Head of caudate nucleus (tissue), 42 donors: ENCODE results near the gene SEC24D.
"Not testable (repeated sequence)": the region's sequence is repeated elsewhere in the genome, so short reads cannot be mapped to it uniquely, and the experiment has no call there.

Experiments used
- DNase-seq, 42 donors: peaks; one replicate each; pipeline versions ENCODE4 v3.0.0 to v3.0.0-alpha.2; 2020 to 2021; ENCODE audit warnings: mixed read lengths in 7 of 42
- intact Hi-C: fragments of 100-400 bp; cut with DNase I; formaldehyde crosslinking; loops from one replicate; pipeline ENCODE4 v1.15.0; 2022

The SEC24D gene

GRCh38 chr4:118835571-118836300 lies at the start of gene SEC24D:
Gene SEC24D (minus strand): TSS chr4:118836126. CDS start chr4:118833696, 2,430 bp downstream.
- DNase-seq = peak; percentile 47 to 93 (median 86)
- intact Hi-C loops = no loop called here

- intact Hi-C loops = loop anchor here (10.0 kb wide), 1 partner anchor 110 kb away; no protein-coding TSS in a partner anchor
- DNase-seq = no peak
Measured at GRCh38 chr4:118884716-118885115, 48.8 kb upstream of the SEC24D start.

- no peak for DNase-seq
- intact Hi-C loops = loop anchor here (10.0 kb wide), 1 partner anchor 109 kb away; no protein-coding TSS in a partner anchor
Measured at GRCh38 chr4:118883861-118884260, 47.9 kb upstream of the SEC24D start.

GRCh38 chr4:118881512-118882146 lies 45.7 kb upstream of the SEC24D start:
- no peak for DNase-seq
- intact Hi-C loops = loop anchor here (10.0 kb wide), 1 partner anchor 107 kb away; no protein-coding TSS in a partner anchor

GRCh38 chr4:118879409-118879808 lies 43.5 kb upstream of the SEC24D start:
- no peak for DNase-seq
- intact Hi-C loops = no loop called here

- intact Hi-C loops, DNase-seq: not testable (repeated sequence)
Measured at GRCh38 chr4:118878507-118878906, 42.6 kb upstream of the SEC24D start.

- intact Hi-C loops = no loop called here
- DNase-seq = no peak
Measured at GRCh38 chr4:118877797-118878196, 41.9 kb upstream of the SEC24D start.

GRCh38 chr4:118872181-118872580 lies 36.3 kb upstream of the SEC24D start:
- intact Hi-C loops = no loop called here
- no peak for DNase-seq

- intact Hi-C loops = no loop called here
Measured at GRCh38 chr4:118869808-118870342, 33.9 kb upstream of the SEC24D start.

GRCh38 chr4:118867311-118868067 lies 31.6 kb upstream of the SEC24D start:
- no peak for DNase-seq
- intact Hi-C loops = no loop called here

More at GRCh38 chr4:118869808-118870342, 33.9 kb upstream of the SEC24D start:
- no peak for DNase-seq

GRCh38 chr4:118866442-118866841 lies 30.5 kb upstream of the SEC24D start:
- no peak for DNase-seq
- intact Hi-C loops = no loop called here

- DNase-seq = peak in 15 of 42 donors; percentile 2 to 53 (median 23)
- intact Hi-C loops = no loop called here
Measured at GRCh38 chr4:118865091-118865708, 29.3 kb upstream of the SEC24D start.

GRCh38 chr4:118858779-118859178 lies 22.9 kb upstream of the SEC24D start:
- intact Hi-C loops = no loop called here
- DNase-seq = no peak

- intact Hi-C loops = no loop called here
- no peak for DNase-seq
Measured at GRCh38 chr4:118857760-118858159, 21.8 kb upstream of the SEC24D start.

GRCh38 chr4:118850488-118851173 lies 14.7 kb upstream of the SEC24D start:
- intact Hi-C loops = no loop called here
- DNase-seq = no peak

GRCh38 chr4:118849867-118850487 lies 14.1 kb upstream of the SEC24D start:
- intact Hi-C loops = no loop called here
- DNase-seq = no peak

GRCh38 chr4:118848901-118849300 lies 13.0 kb upstream of the SEC24D start:
- DNase-seq = no peak
- intact Hi-C loops = no loop called here

- DNase-seq = no peak
- intact Hi-C loops = no loop called here
Measured at GRCh38 chr4:118848242-118848641, 12.3 kb upstream of the SEC24D start.
